D341Med (cell line): ENCODE results near the gene SLC35A2.
A peak's percentile ranks its signal among the peaks of the same experiment; 100 is the strongest.
"Not testable (repeated sequence)": the region's sequence is repeated elsewhere in the genome, so short reads cannot be mapped to it uniquely, and the experiment has no call there.

Source experiments
- DNase-seq: peaks from one replicate; pipeline ENCODE4 v3.0.0; 2012; ENCODE audit warnings: low spot score

SLC35A2 gene

DNA sequence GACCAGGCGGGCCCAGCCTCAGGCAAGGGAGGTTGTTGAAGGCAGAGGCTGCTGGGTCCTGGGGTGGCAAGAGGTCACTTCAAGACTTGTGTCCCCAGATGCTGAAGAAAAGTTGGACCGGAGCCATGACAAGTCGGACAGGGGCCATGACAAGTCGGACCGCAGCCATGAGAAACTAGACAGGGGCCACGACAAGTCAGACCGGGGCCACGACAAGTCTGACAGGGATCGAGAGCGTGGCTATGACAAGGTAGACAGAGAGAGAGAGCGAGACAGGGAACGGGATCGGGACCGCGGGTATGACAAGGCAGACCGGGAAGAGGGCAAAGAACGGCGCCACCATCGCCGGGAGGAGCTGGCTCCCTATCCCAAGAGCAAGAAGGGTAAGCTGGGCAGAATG, 9.3 kb downstream of the SLC35A2 start:
- DNase-seq, result no peak

DNA sequence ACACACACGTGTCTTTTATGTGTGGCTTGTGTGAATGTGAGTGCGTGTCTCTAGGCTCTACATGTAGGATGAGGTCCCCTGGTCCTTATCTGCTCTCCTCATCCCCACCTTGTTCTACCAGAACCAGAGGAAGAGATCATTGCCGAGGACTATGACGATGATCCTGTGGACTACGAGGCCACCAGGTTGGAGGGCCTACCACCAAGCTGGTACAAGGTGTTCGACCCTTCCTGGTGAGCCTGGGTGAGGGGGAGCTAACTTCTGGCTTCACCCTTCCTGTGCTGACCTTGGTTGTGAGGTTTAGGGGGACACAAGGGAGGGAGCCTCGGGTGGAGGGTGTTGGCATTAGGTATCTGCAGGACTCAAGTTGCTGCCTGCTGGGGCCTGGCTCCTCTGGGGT, 10.4 kb downstream of the SLC35A2 start:
- DNase-seq, result no peak

DNA sequence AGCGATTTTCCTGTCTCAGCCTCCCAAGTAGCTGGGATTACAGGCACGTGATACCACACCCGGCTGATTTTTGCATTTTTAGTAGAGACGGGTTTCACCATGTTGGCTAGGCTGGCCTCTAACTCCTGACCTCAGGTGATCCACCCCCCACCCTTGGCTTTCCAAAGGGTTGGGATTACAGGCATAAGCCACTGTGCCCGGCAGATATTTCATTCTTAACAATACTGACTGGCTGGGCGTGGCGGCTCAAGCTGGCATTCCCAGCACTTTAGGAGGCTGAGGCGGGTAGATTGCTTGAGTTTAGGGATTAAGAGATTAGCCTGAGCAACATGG, 12.4 kb downstream of the SLC35A2 start:
- DNase-seq, result no peak

DNA sequence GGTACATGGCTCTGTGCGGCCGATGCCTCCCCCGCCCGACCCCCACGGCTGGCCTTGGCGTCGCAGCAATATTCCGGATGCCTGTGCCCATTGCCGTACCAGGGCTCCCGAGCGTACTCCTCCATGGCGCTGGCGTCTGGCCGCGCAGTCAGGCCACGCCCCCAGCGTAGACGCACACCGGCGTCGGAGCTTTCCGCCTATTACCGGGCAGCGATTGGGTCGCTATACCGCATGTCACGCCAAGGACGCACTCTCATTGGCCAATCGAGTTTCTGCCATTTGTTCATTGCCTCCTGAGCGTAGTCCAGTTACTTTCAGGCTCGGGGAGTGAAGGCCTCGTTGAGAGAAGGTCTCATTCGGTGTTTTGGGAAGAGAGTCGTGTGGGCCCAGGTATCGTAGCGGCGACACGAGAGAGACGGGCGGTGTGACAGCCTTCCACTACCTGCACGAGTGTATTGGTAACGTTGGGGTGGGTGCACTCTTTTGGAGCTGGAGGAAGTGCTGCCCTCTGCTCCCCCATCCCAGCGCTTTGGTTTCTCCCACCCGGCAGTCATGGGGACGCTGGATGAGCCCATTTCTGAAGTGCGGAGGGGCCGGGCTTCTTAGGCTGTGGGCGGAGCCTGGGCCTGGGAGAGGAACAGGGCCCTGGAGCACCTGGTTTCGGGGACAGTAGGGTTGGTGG, 13.7 kb downstream of the SLC35A2 start, which contains the start of the genes PQBP1 and TIMM17B:
Gene PQBP1 (plus strand): TSS at position 306 of the 682 bp plus-strand sequence. CDS start 580 bp downstream, outside the sequence.
Gene TIMM17B (minus strand): TSS at position 144 of the 682 bp plus-strand sequence. CDS start 19 bp downstream, at position 125.
- DNase-seq, result peak; percentile 84

DNA sequence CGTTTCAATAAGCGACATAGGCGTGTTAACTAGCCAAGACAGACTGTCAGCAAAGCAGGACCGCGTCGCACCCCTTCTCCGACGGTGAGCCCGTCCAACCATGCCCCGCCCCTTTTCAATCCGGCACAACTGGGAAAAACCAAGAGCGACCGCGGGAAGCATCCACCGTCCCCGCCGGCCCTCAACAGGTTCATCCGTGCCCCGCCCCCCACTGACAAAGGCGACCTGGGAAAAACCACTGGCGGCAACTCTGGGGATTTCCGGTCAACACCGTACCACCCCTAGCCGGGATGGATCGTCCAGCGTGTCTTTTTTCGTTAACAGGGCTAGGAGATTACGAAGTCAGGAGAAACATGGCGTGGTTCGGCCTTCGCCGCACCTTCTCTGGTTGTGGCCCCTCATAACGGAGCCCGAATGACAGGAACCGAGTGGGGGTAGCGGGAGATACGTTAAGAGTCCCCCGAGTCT, 14.3 kb downstream of the SLC35A2 start:
- DNase-seq, result peak; percentile 74

DNA sequence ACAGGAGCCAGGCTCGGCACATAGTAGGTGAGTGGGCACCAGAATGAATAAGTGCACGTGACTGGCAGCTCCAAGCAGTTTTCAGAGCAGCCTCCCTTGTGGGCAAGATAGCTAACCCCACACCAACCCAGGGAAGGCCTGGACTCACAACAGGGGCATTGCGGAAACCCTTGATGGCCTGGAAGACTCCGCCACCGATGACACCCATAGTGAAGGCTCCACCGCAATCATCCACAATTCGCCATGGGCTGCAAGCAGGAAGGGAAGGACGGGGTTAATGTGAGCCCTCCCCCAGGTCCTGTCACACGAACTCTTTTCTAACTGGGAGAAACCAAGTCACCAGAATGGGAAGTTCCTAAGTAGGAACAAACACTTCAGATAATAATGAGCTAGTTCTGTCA, 14.8 kb downstream of the SLC35A2 start:
- DNase-seq, result no peak

DNA sequence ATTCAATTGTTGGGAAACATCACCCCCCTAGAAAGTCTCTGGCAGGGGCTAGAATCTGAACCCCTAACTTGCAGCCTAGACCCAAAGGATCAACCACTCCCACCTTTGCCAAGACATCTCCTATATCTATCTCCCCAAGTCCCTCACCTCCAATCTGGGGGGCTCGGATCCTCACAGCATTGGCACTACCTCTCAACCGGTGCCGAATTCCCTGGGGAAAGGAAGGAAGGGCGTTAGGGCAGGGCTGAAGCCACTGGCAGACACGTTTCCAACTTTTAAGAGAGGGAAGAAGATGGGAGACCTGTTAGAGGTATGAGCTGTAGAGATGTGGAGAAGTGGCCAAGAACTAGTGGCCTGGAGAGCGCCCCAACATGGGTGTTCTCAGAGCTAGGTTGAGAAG, 16.6 kb downstream of the SLC35A2 start:
- DNase-seq, result no peak

DNA sequence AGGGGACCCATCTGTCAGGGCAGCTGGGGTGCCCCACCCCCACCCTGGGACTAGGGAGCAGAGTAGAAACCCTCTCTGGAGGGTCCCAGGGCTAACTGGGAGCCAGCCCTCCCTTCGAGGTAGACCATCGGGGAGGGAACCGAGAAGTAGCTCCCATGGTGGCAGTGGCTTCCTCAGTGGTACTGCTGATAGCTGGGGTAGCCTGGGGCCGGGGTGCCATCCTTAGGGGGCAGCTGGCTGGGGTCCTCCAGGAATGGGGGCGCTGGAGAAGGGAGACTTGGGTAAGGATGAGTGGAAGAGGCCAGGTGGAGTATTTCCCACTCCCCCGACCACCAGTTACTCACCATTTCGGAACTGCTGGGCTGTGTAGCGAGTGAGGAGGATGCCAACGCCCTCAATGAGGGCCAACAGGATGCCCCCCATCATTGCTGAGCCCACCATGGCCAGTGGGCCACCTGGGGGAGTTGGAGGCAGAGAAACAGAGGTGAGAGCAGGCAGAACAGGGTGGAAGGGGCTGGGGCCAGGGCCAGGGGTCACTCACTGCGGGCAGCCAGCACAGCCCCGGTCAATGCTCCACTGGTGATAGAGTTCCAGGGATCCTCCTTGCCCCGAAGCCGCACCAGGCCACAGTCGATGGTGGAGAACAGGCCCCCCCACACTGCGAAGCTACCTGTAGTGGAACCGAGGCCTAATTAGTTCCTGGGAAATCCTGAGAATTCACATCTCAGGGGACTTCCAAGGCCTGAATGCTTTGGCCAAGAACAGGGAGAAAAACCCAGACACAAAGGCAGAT, 17.7 kb downstream of the SLC35A2 start:
- DNase-seq, result no peak

DNA sequence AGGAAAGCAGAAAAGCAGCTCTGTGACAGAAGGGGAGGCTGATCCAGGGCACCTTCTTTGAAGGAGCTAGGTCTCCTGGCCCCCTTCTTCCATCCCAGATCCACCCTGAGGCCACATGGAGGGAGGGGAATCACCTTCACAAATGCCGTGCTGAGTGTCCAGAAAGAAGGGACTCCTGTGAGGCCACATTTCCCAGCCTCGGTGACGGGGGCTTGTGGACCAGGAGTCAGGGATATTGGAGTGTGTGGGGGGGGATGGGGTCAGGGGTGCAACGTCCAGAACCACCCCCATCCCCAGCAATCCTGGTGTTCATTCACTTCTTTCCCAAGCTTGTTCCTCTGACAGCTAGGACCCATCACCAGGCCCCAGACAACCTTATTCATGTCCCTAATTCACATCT, 18.6 kb downstream of the SLC35A2 start:
- no peak for DNase-seq

DNA sequence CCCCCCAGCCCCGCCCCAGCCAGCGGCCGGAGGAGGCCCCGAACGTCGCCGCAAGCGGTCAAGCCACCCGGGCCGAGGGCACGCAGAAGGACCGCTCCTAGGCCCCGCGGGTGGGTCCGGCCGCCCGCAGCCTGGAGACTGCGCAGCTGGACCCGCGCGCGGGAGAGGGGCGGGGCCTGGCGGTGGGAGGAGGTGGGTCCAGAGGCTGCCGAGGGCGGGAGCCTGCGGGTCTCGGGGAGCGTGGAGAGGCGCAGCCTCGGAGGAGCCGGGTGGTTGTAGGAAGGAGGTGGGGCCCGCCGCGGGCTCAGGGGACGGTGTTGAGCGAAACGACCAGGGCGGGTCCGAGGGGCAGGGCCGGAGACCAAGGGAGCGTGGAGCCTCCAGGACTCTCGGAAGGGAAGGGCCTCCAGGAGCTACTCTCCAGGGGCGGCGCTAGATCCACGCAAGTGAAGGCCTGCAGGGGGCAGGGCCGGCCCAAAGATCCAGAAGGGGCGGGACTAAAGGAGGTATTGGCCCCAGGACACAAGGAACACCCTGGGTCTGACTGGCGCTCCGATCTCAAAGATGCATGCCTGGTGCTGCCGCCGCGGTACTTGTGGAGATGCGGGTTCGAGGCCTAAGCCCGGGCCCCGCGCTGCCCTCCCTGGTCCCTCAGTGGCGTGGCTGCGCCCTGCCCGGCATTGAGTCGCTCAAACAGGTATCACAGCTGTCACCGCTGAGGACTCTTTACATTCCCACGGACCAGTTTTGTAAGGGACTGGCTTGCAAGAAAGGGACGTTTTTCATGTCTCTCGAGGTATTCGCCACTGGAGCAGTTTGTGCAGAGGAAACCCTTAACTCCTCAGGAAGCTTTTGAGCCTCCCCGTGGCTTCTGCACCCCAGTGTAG, 19.8 kb downstream of the SLC35A2 start:
- peak; percentile 82 for DNase-seq

DNA sequence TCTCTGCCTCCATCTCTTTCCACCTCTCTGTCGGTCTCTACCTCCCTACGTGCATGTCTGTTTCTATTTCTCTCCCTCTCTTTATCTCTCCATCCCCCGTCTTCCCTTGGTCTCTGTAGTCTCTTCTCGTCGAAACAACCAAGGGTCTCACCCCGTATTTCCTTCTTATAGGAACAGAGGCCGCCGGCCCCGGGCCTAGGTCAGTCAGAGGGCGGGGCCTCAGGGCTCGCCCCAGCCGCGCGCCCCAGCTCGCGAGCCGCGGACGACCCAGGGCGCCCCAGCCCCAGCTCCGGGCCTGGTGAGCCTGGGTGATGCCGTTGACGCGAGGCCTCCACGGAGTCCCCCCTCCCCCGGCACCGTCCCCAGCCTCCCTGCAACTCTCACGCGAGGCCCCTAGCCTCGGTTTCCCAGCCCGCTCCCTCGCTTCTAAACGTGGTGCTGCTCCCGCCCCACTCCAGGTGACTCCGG, 20.5 kb downstream of the SLC35A2 start:
- DNase-seq, result peak; percentile 42

DNA sequence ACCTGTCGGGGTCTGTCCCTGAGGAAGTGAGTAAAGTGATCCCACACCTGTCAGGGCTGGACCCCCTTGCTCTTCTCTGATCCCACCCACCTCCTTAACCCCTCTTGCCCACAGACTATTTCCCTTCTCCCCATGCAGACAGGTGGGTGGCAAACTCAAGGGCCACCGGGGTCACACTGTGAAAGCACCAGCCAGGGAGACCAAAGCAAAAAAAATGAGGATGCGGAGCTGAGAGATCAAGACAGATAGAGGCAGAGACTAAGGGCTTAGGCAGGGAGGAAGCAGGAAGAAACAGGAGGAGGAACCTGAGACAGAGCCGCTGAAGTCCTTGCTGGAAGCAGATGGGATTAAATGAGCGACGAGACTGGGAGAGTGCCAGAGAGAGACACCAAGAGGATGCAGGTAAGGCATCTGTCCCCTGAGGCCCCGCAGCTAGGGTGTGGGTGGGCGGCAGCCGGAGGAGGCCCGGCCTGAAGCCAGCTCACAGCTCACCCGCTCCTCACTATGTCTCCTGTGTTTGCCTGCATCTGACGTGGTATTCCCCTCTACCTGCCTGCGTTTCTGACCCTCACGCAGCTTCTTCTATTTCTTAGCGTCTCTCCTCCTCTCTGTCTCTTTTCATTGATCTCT, 21.0 kb downstream of the SLC35A2 start:
- DNase-seq, result peak; percentile 40

DNA sequence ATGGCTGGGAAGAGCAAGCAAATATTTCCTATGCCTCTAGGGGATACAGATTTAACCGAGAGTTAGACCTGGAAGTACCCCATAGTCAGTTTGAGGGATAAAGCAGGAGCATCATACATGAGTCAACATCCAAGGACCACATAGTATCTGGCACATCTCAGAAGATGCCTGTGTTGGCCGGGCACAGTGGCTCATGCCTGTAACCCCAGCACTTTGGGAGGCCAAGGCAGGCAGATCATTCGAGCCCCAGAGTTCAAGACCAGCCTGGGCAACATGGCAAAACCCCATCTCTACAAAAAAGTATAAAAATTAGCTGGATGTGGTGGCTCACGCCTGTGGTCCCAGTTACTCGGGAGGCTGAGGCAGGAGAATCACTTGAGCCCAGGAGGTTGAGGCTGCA, 24.9 kb downstream of the SLC35A2 start:
- DNase-seq, result not testable (repeated sequence)

DNA sequence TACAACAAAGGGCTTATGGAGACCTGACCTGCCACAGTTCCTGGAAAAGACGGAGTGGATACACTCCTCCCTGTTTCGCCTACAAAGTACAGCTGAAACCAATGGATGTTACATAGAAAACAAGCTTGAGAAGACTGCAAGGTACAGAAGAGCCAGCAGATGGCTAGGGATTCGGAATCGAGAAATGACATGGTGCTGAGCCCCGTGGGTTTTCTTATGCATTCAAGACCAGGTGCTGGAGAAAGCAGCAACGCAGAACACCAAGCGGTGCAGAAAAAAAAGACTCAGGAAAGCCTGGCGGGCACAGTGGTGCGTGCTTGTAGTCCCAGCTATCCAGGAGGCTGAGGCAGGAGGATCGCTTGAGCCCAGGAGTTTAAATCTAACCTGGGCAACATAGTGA, 27.7 kb downstream of the SLC35A2 start:
- no peak for DNase-seq

DNA sequence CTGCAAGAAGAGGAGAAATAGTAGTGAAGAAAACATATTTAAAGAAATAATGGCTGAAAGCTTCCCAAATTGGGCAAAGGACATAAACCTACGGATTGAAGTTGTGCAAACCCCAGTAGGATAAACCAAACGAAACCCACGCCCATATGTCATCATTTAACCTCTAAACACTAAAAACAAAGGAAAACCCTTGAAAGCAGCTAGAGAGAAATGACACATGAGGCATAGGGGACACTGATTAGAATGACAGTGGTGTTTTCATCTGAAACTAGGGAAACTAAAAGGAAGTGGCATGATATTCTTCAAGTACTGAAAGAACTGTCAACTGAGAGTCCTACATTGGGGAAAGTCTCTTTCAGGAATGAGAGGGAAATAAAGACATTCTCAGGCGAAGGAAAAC, 34.5 kb downstream of the SLC35A2 start:
- DNase-seq, result not testable (repeated sequence)

DNA sequence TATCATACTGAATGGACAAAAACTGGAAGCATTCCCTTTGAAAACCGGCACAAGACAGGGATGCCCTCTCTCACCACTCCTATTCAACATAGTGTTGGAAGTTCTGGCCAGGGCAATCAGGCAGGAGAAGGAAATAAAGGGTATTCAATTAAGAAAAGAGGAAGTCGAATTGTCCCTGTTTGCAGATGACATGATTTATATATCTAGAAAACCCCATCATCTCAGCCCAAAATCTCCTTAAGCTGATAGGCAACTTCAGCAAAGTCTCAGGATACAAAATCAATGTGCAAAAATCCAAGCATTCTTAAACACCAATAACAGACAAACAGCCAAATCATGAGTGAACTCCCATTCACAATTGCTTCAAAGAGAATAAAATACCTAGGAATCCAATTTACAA, 39.4 kb downstream of the SLC35A2 start:
- not testable (repeated sequence) for DNase-seq

DNA sequence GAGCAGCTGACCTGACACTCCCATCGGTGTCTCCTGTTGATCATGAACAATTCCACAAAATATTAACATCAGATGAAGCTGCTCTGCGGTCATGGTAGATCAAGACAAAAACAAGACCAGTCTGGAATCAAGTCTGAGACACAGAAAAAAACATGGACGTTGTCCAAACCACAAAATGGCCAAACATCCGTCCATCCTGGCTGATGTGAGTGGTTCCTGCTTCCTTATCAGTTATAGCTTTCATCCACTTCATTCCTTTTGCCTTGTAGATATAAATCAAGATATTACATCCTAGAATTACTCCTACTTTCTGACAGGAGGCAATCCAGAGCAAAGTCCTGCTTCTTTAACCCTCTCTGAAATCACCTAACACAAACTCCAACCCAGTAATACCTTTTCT, 47.2 kb downstream of the SLC35A2 start:
- no peak for DNase-seq

DNA sequence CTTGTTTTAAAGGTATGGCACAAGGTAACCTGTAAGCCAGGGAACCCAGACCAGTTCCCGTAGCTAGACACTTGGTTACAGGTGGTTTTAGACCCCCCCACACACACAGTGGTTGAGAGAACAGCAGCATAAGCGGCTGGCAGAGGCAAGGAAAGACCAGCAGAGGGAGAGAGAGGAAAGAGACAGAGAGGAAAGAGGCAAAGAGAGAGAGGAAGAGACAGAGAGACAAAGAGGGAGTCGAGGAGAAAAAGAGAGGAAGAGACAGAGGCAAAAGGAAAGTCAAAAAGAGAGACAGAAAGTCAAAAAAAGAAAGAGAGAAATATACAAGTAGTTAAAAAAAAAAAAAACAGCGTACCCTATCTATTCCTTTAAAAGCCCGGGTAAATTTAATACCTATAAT, 56.5 kb downstream of the SLC35A2 start:
- no peak for DNase-seq

DNA sequence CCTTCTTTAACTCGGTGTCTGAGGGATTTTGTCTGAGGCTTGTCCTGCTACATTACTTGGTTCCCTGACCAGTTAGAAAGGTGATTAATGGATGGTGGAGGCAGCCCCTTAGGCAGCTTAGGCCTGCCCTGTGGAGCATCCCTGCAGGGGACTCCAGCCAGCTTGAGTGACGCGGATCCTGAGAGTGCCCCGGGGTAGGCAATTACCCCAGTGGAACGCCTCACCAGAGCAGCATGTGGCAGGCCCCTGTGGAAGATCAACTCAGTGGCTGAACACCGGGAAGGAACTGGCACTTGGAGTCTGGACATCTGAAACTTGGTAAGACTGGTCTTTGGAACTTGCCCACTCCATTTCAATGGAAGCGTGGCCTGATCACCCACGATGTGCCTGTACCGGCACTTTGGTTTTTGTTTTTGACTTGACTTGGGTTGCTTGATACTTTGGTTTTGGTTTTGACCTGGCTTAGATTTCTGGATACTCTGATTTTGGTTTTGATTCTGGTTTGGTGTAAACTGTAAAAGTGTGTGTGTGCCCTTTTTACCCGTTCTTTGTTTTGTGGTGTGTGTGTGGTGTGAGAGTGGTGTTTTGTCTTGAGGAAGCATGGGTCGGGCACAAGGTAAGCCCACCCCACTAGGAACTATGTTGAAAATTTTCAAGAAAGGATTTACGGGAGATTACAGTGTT, 57.2 kb downstream of the SLC35A2 start:
- DNase-seq, result not testable (repeated sequence)

DNA sequence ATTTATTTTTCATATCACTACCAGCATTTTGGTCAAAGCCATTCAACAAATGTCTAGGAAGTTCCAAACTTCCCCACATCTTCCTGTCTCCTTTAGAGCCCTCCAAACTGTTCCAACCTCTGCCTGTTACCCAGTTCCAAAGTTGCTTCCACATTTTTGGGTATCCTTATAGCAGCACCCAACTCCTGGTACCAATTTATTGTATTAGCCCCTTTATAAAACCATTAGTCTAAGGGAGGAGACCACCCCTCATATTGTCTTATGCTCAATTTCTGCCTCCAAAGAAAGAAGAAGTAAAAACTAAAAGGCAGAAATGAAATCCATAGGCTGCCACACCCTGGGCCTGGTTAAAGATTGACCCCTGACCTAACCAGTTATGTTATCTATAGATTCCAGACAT, 58.0 kb downstream of the SLC35A2 start:
- not testable (repeated sequence) for DNase-seq
